Ovary (tissue), 3 donors: Measurements from ENCODE around the gene SPAG16.

Experiments
- EP300 ChIP-seq: sonication (generic); formaldehyde crosslinking; IDR thresholded peaks from one replicate; pipeline ENCODE4 v1.6.1; 2017; ENCODE audit warnings: antibody characterized with exemption
- POLR2A ChIP-seq: fragments of 450-650 bp; IDR thresholded peaks from one replicate; pipeline ENCODE4 v1.6.1; 2017; ENCODE audit warnings: antibody characterized with exemption, mild to moderate bottlenecking, moderate library complexity
- TF ChIP-seq, protein P1 (sequence below), 3 donors: fragments of 450-650 bp in 2 of 3; fragments of 200-600 bp in 1 of 3; IDR thresholded peaks; one replicate each; pipeline versions ENCODE4 v1.5.1 to v1.8.0; 2016 to 2022; ENCODE audit warnings: antibody characterized with exemption in 3 of 3, mild to moderate bottlenecking in 1 of 3
- donor health status: DM: no; HTN: no; CAD: no.

DNA sequence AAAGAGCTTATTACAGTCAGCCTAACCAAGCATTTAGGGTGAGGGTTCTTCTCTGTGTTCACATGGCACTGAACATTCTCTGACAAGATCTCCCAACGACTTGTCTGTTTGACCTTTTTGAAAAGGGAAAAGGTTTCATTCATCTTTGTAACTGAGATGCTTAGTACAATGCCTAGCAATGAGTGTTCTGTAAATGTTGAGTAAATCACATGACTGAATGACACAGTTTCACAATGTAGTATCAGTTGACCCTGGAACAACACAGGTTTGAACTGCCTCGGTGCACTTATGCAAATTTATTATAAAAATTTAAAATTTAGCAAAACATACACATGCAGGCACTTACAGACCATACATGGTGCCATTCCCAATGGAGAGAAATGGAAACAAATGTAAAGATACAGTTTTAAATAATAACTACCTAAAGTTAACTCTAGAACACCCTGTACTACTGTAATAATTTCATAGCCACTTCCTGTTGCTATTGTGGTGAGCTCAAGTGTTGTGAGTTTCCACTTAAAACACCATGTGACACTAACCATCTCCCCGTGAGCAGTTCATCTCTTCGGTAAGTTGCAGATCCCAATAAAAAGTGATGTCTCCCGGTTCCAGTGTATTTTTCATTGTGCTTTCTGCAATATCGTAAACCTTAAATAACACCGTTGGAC is 1092.5 kb downstream of the SPAG16 start:
- TF ChIP-seq POLR2A (no peak), EP300 (no peak)
- TF ChIP-seq, protein P1, sequence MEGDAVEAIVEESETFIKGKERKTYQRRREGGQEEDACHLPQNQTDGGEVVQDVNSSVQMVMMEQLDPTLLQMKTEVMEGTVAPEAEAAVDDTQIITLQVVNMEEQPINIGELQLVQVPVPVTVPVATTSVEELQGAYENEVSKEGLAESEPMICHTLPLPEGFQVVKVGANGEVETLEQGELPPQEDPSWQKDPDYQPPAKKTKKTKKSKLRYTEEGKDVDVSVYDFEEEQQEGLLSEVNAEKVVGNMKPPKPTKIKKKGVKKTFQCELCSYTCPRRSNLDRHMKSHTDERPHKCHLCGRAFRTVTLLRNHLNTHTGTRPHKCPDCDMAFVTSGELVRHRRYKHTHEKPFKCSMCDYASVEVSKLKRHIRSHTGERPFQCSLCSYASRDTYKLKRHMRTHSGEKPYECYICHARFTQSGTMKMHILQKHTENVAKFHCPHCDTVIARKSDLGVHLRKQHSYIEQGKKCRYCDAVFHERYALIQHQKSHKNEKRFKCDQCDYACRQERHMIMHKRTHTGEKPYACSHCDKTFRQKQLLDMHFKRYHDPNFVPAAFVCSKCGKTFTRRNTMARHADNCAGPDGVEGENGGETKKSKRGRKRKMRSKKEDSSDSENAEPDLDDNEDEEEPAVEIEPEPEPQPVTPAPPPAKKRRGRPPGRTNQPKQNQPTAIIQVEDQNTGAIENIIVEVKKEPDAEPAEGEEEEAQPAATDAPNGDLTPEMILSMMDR (IDR thresholded peaks at IDR 0.05) = no peak
